ENCODE measurements around the gene CCKAR.

CCKAR gene

DNA sequence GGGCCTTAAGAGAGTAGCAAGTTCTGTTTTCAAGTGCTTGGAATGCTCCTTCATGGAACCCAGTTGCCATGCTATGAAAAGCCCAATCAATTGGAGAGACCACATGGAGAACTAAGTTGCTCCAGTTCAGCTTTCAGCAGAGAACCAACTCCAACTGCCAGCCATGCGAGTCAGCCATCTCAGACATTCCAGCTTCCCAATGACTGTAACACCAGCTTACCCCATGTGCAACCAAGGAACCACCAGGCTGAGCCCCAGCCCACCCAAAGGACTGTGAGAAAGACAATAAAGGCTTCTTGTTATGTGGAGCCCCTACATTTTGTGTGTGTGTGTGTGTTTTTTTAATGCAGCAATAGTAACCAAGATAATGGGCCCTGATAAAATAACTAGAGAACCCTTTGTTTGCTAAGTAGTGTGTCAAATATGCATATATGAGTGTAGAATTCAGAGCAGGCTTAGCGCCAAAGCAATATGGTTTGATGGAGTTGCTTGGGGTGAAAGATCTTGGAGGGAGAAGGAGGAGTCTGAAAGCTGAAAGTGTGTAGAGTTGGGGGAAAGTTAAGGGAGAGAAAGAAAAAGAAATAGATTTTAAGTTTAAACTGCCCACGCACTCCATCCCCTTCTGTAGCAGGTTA is 35.0 kb upstream of the CCKAR start:
- TF ChIP-seq, protein P1, sequence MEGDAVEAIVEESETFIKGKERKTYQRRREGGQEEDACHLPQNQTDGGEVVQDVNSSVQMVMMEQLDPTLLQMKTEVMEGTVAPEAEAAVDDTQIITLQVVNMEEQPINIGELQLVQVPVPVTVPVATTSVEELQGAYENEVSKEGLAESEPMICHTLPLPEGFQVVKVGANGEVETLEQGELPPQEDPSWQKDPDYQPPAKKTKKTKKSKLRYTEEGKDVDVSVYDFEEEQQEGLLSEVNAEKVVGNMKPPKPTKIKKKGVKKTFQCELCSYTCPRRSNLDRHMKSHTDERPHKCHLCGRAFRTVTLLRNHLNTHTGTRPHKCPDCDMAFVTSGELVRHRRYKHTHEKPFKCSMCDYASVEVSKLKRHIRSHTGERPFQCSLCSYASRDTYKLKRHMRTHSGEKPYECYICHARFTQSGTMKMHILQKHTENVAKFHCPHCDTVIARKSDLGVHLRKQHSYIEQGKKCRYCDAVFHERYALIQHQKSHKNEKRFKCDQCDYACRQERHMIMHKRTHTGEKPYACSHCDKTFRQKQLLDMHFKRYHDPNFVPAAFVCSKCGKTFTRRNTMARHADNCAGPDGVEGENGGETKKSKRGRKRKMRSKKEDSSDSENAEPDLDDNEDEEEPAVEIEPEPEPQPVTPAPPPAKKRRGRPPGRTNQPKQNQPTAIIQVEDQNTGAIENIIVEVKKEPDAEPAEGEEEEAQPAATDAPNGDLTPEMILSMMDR (IDR thresholded peaks at IDR 0.05; ENCODE audit: borderline replicate concordance, insufficient read depth, low read depth, low read length), result no peak
- H3K4me3 ChIP-seq (ENCODE audit: low read depth, low read length), result no peak overlapping the region

DNA sequence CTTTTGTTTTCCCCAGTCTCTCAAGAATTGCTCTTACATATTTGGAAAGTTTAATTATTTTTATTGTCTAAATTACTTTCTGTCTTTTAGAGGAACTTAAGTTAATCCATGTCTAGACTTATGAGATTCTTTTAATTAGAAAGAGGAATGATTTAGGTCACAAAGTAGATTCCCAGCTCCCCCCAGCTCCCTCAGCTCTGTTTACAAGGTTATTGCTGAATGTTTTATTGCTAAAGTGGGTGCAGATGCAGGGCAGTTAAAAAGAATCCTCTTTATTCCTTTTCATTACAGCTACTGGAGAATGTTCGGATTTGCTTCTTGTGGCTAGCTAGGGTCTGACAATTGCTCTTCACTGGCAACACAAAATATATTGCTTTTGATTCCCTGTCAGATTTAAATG is 33.7 kb upstream of the CCKAR start:
- TF ChIP-seq, protein P1 (IDR thresholded peaks at IDR 0.05; ENCODE audit: borderline replicate concordance, insufficient read depth, low read depth, low read length), result no peak
- H3K4me3 ChIP-seq (ENCODE audit: low read depth, low read length), result no peak overlapping the region

DNA sequence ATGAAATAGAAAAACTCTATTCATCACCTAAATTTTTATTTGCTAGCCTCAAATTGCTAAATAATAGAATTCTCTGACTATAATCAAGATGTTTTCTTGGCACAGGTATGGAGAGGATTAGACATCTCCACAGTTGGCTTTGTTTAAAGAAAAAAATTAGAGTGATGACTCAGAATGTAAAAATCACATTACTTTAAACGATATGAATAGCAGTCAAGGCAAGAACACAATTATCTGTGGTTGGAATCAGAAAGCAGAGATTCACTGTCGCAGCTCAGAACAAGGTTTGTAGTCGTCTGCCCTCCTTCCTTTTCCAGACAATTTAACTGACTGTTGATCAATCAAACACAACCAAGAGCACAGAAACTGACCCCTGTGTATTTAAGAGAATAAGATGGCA is 32.2 kb upstream of the CCKAR start:
- TF ChIP-seq, protein P1 (IDR thresholded peaks at IDR 0.05; ENCODE audit: borderline replicate concordance, insufficient read depth, low read depth, low read length), result no peak
- H3K4me3 ChIP-seq (ENCODE audit: low read depth, low read length), result no peak overlapping the region

DNA sequence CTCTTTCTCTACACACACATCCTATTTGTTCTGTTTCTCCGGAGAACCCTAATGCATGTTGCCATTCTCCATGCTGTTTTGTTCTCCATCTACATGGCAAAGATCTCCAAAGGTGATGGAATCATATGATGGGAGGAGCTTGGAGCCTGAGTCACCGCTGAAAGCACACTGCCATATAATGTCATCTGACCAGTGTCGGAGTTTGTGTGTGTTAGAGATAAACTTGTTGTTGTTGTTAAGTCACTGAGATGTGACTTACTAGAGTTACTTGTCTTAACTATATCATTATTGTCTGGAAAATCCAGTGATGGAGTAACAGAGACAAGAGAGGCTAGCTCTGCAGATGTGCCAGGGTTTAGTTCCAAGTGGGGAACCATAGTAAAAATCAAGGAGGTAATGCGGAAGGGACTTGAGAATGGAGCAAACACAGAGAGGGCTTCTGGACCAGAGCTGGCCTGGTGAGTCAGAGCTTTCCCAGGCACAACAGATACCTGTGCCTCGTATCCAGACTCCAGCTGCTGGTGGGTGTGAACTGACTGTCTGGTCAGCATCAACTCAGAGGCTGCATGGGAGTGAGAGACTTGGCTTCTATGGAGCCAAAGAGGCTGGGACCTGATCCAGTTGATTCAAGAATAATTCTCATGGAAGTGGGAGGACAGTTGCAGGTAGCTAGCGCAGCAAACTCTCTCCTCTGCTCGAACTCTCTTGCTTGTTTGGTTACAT is 30.6 kb upstream of the CCKAR start:
- H3K4me3 ChIP-seq (ENCODE audit: low read depth, low read length), result no peak overlapping the region
- TF ChIP-seq, protein P1 (IDR thresholded peaks at IDR 0.05; ENCODE audit: borderline replicate concordance, insufficient read depth, low read depth, low read length), result no peak

DNA sequence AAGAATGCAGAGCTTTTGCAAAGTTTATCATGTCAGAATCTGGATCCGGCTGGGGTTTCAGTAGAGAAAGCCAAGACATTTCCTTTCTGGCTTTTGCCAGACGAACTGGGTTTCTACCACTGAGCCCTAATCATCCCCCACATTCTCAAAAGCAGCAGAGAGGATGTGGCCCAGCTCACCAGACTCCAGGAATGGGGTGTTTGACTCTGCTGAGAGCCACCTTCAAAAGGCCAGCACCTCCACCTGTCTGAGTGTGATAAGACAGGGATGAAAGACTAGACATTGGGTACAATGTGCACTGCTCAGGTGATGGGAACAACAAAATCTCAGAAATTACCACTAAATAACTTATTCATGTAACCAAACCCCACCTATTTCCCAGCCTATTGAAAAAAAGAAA is 25.7 kb upstream of the CCKAR start:
- H3K4me3 ChIP-seq (ENCODE audit: low read depth, low read length), result no peak overlapping the region
- TF ChIP-seq, protein P1 (IDR thresholded peaks at IDR 0.05; ENCODE audit: borderline replicate concordance, insufficient read depth, low read depth, low read length), result no peak

DNA sequence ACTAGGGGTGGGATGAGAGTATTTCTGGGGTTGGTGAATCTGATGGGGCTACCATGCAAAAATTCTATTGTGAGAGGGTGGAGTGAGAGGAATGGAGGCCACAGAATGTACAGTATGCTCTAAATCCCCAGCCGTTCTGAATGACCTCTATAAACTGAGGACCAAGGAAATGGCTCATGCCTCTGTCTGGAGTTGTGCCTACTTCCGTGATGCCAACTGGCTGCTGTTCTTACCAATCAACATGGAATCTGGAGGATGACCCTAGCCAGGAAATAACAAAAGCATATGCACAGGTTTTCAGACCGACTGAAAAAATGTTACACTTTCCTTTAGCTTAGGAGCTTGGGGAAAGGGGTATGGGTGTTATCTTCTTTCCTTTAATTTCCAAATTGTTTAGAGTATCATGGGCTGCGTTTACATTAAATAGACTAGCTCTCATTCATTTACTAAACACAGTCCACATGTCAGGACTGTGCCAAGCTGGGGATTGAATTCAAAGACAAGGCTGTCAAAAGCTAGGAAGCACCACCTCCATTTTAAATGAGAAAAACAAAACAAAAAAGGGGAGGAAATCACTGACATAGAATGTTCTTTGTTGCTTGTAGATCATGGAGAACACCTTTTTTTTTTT is 20.2 kb upstream of the CCKAR start:
- H3K4me3 ChIP-seq (ENCODE audit: low read depth, low read length), result no peak overlapping the region
- TF ChIP-seq, protein P1 (IDR thresholded peaks at IDR 0.05; ENCODE audit: borderline replicate concordance, insufficient read depth, low read depth, low read length), result no peak
